ENCODE data around the gene HS1BP3. TPM values are rescaled to one million over a fixed set of nuclear protein-coding genes. Genes with fewer than 3 reads are reported as not detected.

The HS1BP3 gene
- total and polyA plus RNA-seq, 2 of the 13 experiments (the other 11 are each of a cell fraction or from before 2014, with no cell fraction given): 15.2 to 22.0 TPM

- TF ChIP-seq ARNTL (CRISPR knock-in tag; IDR thresholded peaks at IDR 0.05) (peak; percentile 68; the same call in 1 of the 2 replicates), ZNF12 (CRISPR knock-in tag; IDR thresholded peaks at IDR 0.05) (no peak; the same call in 1 of the 2 replicates), SNAPC2 (CRISPR knock-in tag; IDR thresholded peaks at IDR 0.05) (no peak; the same call in 1 of the 2 replicates), ZBTB37 (CRISPR knock-in tag; IDR thresholded peaks at IDR 0.05) (no peak), ZNF891 (CRISPR knock-in tag; IDR thresholded peaks at IDR 0.05) (no peak), GLI4 (CRISPR knock-in tag; IDR thresholded peaks at IDR 0.05; ENCODE audit: borderline replicate concordance) (no peak), SALL1 (CRISPR knock-in tag; IDR thresholded peaks at IDR 0.05) (peak; percentile 95), THYN1 (CRISPR knock-in tag; IDR thresholded peaks at IDR 0.05; ENCODE audit: borderline replicate concordance, low read depth) (0 out of 2 replicates have a peak, but pooled peaks have one; percentile 16), NR2F6 (IDR thresholded peaks at IDR 0.05) (peak; percentile 67), NR2F6 (CRISPR knock-in tag; IDR thresholded peaks at IDR 0.05) (peak; percentile 82; the same call in 1 of the 2 replicates), ZNF703 (CRISPR knock-in tag; IDR thresholded peaks at IDR 0.05; ENCODE audit: borderline replicate concordance) (no peak), TEF (CRISPR knock-in tag; IDR thresholded peaks at IDR 0.05) (peak; percentile 29; the same call in 1 of the 2 replicates), SNRNP70 (IDR thresholded peaks at IDR 0.05; ENCODE audit: low read depth, low read length) (no peak), TMF1 (CRISPR knock-in tag; IDR thresholded peaks at IDR 0.05; ENCODE audit: low read depth) (0 out of 2 replicates have a peak, but pooled peaks have one; percentile 19), KLF11 (CRISPR knock-in tag; IDR thresholded peaks at IDR 0.05) (peak; percentile 83), ZNF564 (CRISPR knock-in tag; IDR thresholded peaks at IDR 0.05) (0 out of 2 replicates have a peak, but pooled peaks have one; percentile 37), ZNF296 (CRISPR knock-in tag; conservative IDR thresholded peaks at IDR 0.05) (no peak)
- TF ChIP-seq, protein P1, sequence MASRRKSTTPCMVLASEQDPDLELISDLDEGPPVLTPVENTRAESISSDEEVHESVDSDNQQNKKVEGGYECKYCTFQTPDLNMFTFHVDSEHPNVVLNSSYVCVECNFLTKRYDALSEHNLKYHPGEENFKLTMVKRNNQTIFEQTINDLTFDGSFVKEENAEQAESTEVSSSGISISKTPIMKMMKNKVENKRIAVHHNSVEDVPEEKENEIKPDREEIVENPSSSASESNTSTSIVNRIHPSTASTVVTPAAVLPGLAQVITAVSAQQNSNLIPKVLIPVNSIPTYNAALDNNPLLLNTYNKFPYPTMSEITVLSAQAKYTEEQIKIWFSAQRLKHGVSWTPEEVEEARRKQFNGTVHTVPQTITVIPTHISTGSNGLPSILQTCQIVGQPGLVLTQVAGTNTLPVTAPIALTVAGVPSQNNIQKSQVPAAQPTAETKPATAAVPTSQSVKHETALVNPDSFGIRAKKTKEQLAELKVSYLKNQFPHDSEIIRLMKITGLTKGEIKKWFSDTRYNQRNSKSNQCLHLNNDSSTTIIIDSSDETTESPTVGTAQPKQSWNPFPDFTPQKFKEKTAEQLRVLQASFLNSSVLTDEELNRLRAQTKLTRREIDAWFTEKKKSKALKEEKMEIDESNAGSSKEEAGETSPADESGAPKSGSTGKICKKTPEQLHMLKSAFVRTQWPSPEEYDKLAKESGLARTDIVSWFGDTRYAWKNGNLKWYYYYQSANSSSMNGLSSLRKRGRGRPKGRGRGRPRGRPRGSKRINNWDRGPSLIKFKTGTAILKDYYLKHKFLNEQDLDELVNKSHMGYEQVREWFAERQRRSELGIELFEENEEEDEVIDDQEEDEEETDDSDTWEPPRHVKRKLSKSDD (CRISPR knock-in tag; IDR thresholded peaks at IDR 0.05; ENCODE audit: low read depth): peak; percentile 96
- TF ChIP-seq, protein P2, sequence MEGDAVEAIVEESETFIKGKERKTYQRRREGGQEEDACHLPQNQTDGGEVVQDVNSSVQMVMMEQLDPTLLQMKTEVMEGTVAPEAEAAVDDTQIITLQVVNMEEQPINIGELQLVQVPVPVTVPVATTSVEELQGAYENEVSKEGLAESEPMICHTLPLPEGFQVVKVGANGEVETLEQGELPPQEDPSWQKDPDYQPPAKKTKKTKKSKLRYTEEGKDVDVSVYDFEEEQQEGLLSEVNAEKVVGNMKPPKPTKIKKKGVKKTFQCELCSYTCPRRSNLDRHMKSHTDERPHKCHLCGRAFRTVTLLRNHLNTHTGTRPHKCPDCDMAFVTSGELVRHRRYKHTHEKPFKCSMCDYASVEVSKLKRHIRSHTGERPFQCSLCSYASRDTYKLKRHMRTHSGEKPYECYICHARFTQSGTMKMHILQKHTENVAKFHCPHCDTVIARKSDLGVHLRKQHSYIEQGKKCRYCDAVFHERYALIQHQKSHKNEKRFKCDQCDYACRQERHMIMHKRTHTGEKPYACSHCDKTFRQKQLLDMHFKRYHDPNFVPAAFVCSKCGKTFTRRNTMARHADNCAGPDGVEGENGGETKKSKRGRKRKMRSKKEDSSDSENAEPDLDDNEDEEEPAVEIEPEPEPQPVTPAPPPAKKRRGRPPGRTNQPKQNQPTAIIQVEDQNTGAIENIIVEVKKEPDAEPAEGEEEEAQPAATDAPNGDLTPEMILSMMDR (CRISPR knock-in tag; IDR thresholded peaks at IDR 0.05): peak; percentile 99
- TF ChIP-seq, protein P3, sequence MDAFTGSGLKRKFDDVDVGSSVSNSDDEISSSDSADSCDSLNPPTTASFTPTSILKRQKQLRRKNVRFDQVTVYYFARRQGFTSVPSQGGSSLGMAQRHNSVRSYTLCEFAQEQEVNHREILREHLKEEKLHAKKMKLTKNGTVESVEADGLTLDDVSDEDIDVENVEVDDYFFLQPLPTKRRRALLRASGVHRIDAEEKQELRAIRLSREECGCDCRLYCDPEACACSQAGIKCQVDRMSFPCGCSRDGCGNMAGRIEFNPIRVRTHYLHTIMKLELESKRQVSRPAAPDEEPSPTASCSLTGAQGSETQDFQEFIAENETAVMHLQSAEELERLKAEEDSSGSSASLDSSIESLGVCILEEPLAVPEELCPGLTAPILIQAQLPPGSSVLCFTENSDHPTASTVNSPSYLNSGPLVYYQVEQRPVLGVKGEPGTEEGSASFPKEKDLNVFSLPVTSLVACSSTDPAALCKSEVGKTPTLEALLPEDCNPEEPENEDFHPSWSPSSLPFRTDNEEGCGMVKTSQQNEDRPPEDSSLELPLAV (CRISPR knock-in tag; conservative IDR thresholded peaks at IDR 0.05; ENCODE audit: low read depth): 0 out of 2 replicates have a peak, but pooled peaks have one; percentile 3
Observed at GRCh38 chr2:20676353-20677215, 25.7 kb upstream of the HS1BP3 start (continued).

Data from HepG2 (cell line).